Ovary (tissue), 3 donors: ENCODE measurements around the gene TMEM184A.

ENCODE experiments used
- EP300 ChIP-seq: sonication (generic); formaldehyde crosslinking; IDR thresholded peaks from one replicate; pipeline ENCODE4 v1.6.1; 2017; ENCODE audit warnings: antibody characterized with exemption
- POLR2A ChIP-seq: fragments of 450-650 bp; IDR thresholded peaks from one replicate; pipeline ENCODE4 v1.6.1; 2017; ENCODE audit warnings: antibody characterized with exemption, mild to moderate bottlenecking, moderate library complexity
- TF ChIP-seq, protein P1 (sequence below), 3 donors: fragments of 450-650 bp in 2 of 3; fragments of 200-600 bp in 1 of 3; IDR thresholded peaks; one replicate each; pipeline versions ENCODE4 v1.5.1 to v1.8.0; 2016 to 2022; ENCODE audit warnings: antibody characterized with exemption in 3 of 3, mild to moderate bottlenecking in 1 of 3
- donor health status: DM: no; HTN: no; CAD: no.

DNA sequence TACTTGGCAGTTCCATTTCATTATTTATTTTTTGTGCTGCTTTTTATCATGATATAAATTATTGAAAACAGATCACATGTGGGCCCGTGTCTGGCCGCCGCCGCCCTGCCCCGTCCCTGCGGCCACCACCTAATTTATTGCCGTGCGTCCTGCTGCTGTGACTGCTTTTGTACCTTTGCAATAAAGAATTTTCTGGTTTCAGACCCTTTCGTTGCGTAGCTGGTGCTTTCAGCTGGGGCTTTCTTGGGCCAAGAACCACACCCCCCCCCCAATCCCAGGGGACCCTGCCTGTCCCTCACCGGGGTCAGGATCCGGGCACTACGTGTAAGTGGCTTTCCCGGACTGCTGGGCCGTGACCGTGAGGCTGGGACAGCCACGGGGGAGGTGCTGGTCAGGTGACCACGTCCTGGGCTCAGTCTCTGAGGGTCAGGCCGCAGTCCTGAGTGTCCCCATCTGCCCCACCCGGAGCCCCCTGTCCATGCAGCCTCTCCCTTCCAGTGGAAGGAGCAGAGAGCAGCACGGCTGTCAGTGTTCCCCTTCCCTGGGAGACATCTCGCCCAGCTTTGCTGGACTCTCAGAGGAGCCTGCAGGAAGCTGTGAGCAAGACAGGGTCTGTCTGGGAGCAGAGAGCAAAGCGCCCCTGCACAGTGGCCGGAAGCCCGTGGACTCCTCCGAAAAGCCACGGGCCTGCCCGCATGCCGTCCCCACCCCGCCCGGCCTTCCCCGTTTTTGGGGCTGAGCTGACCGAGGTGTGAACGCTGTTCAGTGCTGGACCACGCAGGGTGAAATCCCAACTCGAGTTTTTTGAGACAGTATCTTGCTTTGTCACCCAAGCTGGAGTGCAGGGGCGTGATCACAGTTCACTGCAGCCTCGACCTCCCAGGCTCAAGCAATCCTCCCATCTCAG lies 12.9 kb downstream of the TMEM184A start:
- TF ChIP-seq, protein P1, sequence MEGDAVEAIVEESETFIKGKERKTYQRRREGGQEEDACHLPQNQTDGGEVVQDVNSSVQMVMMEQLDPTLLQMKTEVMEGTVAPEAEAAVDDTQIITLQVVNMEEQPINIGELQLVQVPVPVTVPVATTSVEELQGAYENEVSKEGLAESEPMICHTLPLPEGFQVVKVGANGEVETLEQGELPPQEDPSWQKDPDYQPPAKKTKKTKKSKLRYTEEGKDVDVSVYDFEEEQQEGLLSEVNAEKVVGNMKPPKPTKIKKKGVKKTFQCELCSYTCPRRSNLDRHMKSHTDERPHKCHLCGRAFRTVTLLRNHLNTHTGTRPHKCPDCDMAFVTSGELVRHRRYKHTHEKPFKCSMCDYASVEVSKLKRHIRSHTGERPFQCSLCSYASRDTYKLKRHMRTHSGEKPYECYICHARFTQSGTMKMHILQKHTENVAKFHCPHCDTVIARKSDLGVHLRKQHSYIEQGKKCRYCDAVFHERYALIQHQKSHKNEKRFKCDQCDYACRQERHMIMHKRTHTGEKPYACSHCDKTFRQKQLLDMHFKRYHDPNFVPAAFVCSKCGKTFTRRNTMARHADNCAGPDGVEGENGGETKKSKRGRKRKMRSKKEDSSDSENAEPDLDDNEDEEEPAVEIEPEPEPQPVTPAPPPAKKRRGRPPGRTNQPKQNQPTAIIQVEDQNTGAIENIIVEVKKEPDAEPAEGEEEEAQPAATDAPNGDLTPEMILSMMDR (IDR thresholded peaks at IDR 0.05), result no peak
- TF ChIP-seq POLR2A (no peak), EP300 (no peak)
